HepG2 (cell line): ENCODE results near the gene SLC16A11. TPM values are rescaled to one million over a fixed set of nuclear protein-coding genes. Genes with fewer than 3 reads are reported as not detected.

ENCODE experiments used
- ATAC-seq: fragments of 200-7000 bp; cut with Tn5 transposase; 3 replicates; pipeline ENCODE4 v1.9.1; 2020; ENCODE audit warnings: mild to moderate bottlenecking, moderate library complexity
- BruUV-seq: library from RNA; stranded (reverse); fragments of 400-500 nt; replicated peaks from 2 replicates; lab custom pipeline; 2021; lab: Mats Ljungman, UMichigan
- CTCF ChIA-PET: fragments of 300-600 bp; formaldehyde crosslinking; extraction: SDS; loops from one replicate; lab custom pipeline; 2021; ENCODE audit warnings: low total read pairs, inconsistent platforms, low intra/inter-chr PET ratio; lab: Yijun Ruan, JAX
- POLR2A ChIA-PET: fragments of 350-600 bp; sonication (Branson Sonifier 250); formaldehyde crosslinking; loops from one replicate; lab custom pipeline; 2020; ENCODE audit warnings: antibody characterized with exemption, inconsistent platforms; lab: Yijun Ruan, JAX
- DNase-seq: peaks from one replicate; pipeline ENCODE4 v3.0.0-alpha.2; 2015; ENCODE audit warnings: low spot score
- FAIRE-seq: peaks from 3 replicates; lab custom pipeline; 2011; peaks lifted over from hg19 to GRCh38; lab: Jason Lieb, UNC
- H2AFZ ChIP-seq: one replicate; pipeline ENCODE4 v1.6.1; 2011; ENCODE audit warnings: low read length, inconsistent platforms
- H3K27ac ChIP-seq: fragments of 300-600 bp; 3 replicates; pipeline ENCODE4 v1.8.0; 2011; ENCODE audit warnings: mixed run types, mild to moderate bottlenecking, mixed read lengths, low read length, inconsistent platforms; ENCODE audit not compliant: insufficient read depth; ENCODE audit errors: extremely low read length
- H3K27me3 ChIP-seq, 2 experiments: fragments of 200-600 bp in 1 of 2; 2 replicates in 1 of 2; 3 replicates in 1 of 2; pipeline versions ENCODE4 v1.6.0 to v1.8.0; 2011; ENCODE audit warnings: low read length in 2 of 2, mild to moderate bottlenecking in 2 of 2, moderate library complexity in 2 of 2, inconsistent platforms in 1 of 2; ENCODE audit not compliant: insufficient read depth in 2 of 2, control insufficient read depth in 1 of 2
- H3K36me3 ChIP-seq, 2 experiments: fragments of 200-600 bp in 1 of 2; replicated peaks in 1 of 2; 2 replicates in 1 of 2; 3 replicates in 1 of 2; pipeline versions ENCODE4 v1.5.1 to v1.8.0; 2011; ENCODE audit warnings: low read length in 2 of 2, inconsistent platforms in 1 of 2; ENCODE audit not compliant: insufficient read depth in 2 of 2, control insufficient read depth in 1 of 2
- H3K4me1 ChIP-seq: 2 replicates; pipeline ENCODE4 v1.5.1; 2012; ENCODE audit warnings: low read length, inconsistent platforms; ENCODE audit not compliant: insufficient read depth
- H3K4me2 ChIP-seq: 2 replicates; pipeline ENCODE4 v1.6.0; 2011; ENCODE audit warnings: low read depth, low read length, inconsistent platforms
- H3K4me3 ChIP-seq, 3 experiments: fragments of 200-600 bp in 1 of 3; sonication (generic), shearing (Covaris generic) in 1 of 3; replicated peaks in 1 of 3; 2 replicates each; pipeline ENCODE4 v1.5.1; 2011 to 2016; ENCODE audit warnings: low read length in 3 of 3, inconsistent platforms in 2 of 3, low read depth in 2 of 3, mild to moderate bottlenecking in 2 of 3, control low read depth in 1 of 3, mixed read lengths in 1 of 3; ENCODE audit not compliant: insufficient read depth in 1 of 3
- H3K79me2 ChIP-seq: one replicate; pipeline ENCODE4 v1.6.1; 2011; ENCODE audit warnings: low read length, inconsistent platforms; ENCODE audit not compliant: insufficient read depth
- H3K9ac ChIP-seq: 2 replicates; pipeline ENCODE4 v1.6.0; 2011; ENCODE audit warnings: mild to moderate bottlenecking, low read depth, low read length, inconsistent platforms; ENCODE audit not compliant: insufficient read depth
- H3K9me3 ChIP-seq: 2 replicates; pipeline ENCODE4 v1.5.1; 2012; ENCODE audit warnings: mild to moderate bottlenecking, low read length
- H4K20me1 ChIP-seq: 2 replicates; pipeline ENCODE4 v1.6.0; 2011; ENCODE audit warnings: inconsistent platforms, mild to moderate bottlenecking, low read length, moderate library complexity; ENCODE audit not compliant: insufficient read depth
- ETV5 ChIP-seq: IDR thresholded peaks from 2 replicates; pipeline ENCODE4 v1.6.1; 2018; ENCODE audit warnings: missing biosample characterization, missing genetic modification reagents, inconsistent platforms, borderline replicate concordance
- HCFC1 ChIP-seq: fragments of 150-350 bp; IDR thresholded peaks from 2 replicates; pipeline ENCODE4 v1.6.1; 2014; ENCODE audit warnings: low read depth, low read length
- HMG20B ChIP-seq: conservative IDR thresholded peaks from 2 replicates; pipeline ENCODE4 v1.6.1; 2016; ENCODE audit warnings: missing genetic modification reagents, missing compliant biosample characterization
- MAFG ChIP-seq: sonication (generic); formaldehyde crosslinking; IDR thresholded peaks from 2 replicates; pipeline ENCODE4 v1.5.1; 2020; ENCODE audit warnings: mild to moderate bottlenecking, missing genetic modification reagents
- RARG ChIP-seq: sonication (generic); formaldehyde crosslinking; IDR thresholded peaks from 2 replicates; pipeline ENCODE4 v1.4.0; 2020; ENCODE audit warnings: low read depth, mild to moderate bottlenecking, missing genetic modification reagents
- SATB2 ChIP-seq: sonication (generic); formaldehyde crosslinking; IDR thresholded peaks from 2 replicates; pipeline ENCODE4 v1.5.0; 2020; ENCODE audit warnings: missing genetic modification reagents
- TERF1 ChIP-seq: sonication (generic); formaldehyde crosslinking; IDR thresholded peaks from 2 replicates; pipeline ENCODE4 v1.8.0; 2022; ENCODE audit warnings: mild to moderate bottlenecking, missing genetic modification reagents, moderate library complexity
- ZFAT ChIP-seq: sonication (generic); formaldehyde crosslinking; conservative IDR thresholded peaks from 2 replicates; pipeline ENCODE4 v1.8.1; 2023; ENCODE audit warnings: missing genetic modification reagents, inconsistent platforms
- ZNF232 ChIP-seq: sonication (generic); formaldehyde crosslinking; IDR thresholded peaks from 2 replicates; pipeline ENCODE4 v1.4.0; 2020; ENCODE audit warnings: missing genetic modification reagents, borderline replicate concordance
- ZNF577 ChIP-seq: sonication (generic); formaldehyde crosslinking; IDR thresholded peaks from 2 replicates; pipeline ENCODE4 v1.4.0; 2020; ENCODE audit warnings: mild to moderate bottlenecking, low read depth, missing genetic modification reagents, borderline replicate concordance
- WGBS: methylation state at CpG from one replicate; pipeline ENCODE4 v1.1.6; 2017; ENCODE audit warnings: low lambda C conversion rate; 5-methylcytosine and 5-hydroxymethylcytosine counted together
- in situ Hi-C: cut with HindIII; loops from 2 replicates; pipeline ENCODE4 v1.10.0; 2017; ENCODE audit warnings: low pct_unique_long_range_greater_than_20kb; ENCODE audit not compliant: extremely low pct_ligation_motif_present
- intact Hi-C: fragments of 100-400 bp; cut with micrococcal nuclease; formaldehyde crosslinking; loops from one replicate; pipeline ENCODE4 v1.10.0; 2022; ENCODE audit not compliant: unreplicated experiment
- polyA plus RNA-seq, 8 experiments: library from polyadenylated mRNA; depleted of rRNA in 3 of 8; stranded (reverse) in 7 of 8; unstranded in 1 of 8; fragments of >200 nt; fragmentation: Illumina TruSeq in 4 of 8; extraction: Trizol in 4 of 8; gene quantifications; 2 replicates each; pipeline versions ENCODE4 v1.2.1 to v1.2.3, GENCODE V29; 2011 to 2016; ENCODE audit warnings: low read depth in 4 of 8, missing spikeins in 1 of 8, mixed read lengths in 1 of 8; ENCODE audit not compliant: insufficient read depth in 1 of 8
- total RNA-seq, 5 experiments: library from RNA; depleted of rRNA; stranded (reverse); fragments of >200 nt; fragmentation: Illumina TruSeq; extraction: Trizol; gene quantifications; 2 replicates each; pipeline ENCODE4 v1.2.3, GENCODE V29; 2016; ENCODE audit warnings: low read depth in 1 of 5

Gene SLC16A11
- total and polyA plus RNA-seq, 2 of the 13 experiments (the other 11 are each of a cell fraction or from before 2014, with no cell fraction given), result not detected

GRCh38 chr17:6996256-6997011 is 47.5 kb downstream of the SLC16A11 start:
- FAIRE-seq (no peak), ATAC-seq (no peak; the same call in 2 of the 3 replicates), DNase-seq (no peak)
- POLR2A ChIA-PET, result no interaction called here
- TF ChIP-seq TERF1 (CRISPR knock-in tag) (no peak), HMG20B (CRISPR knock-in tag) (no peak), HCFC1 (no peak), RARG (no peak), ZNF577 (CRISPR knock-in tag) (no peak), MAFG (no peak), ETV5 (CRISPR knock-in tag) (no peak), ZFAT (no peak), SATB2 (no peak), ZNF232 (no peak)
- intact Hi-C loops, result no loop called here
- Histone ChIP-seq H2AFZ (no peak overlapping the region), H3K36me3 (peaks cover 9 to 27% of the 10 kb centered on the region in 2 experiments; a peak in 4 of 5 replicates), H3K4me3 (no peak overlapping the region), H3K4me2 (no peak overlapping the region), H3K27me3 (no peaks in the 10 kb centered on the region), H3K9ac (no peak overlapping the region), H4K20me1 (no peaks in the 10 kb centered on the region), H3K27ac (no peak overlapping the region), H3K9me3 (no peaks in the 10 kb centered on the region), H3K4me1 (no peaks in the 10 kb centered on the region), H3K79me2 (no peaks in the 10 kb centered on the region)
- WGBS, result 98% methylated on average over 36 of the region's 58 CpGs
- in situ Hi-C loops, result no loop called here
- no TSS peak for BruUV-seq
- CTCF ChIA-PET, result no interaction called here
